ENCODE data around the gene WNK2.

GRCh38 chr9:93186215-93186945 lies 2.4 kb downstream of the WNK2 start:
- no peak for TF ChIP-seq CTCF (IDR thresholded peaks at IDR 0.05; ENCODE audit: low read depth, low read length, poor library complexity, severe bottlenecking)
- TF ChIP-seq EZH2phosphoT487 (IDR thresholded peaks at IDR 0.05; ENCODE audit: borderline replicate concordance, low read length) = no peak

All from DOHH2 (cell line).